Measurements from ENCODE around the gene ATP5F1A. TPM values are rescaled to one million over a fixed set of nuclear protein-coding genes. Genes with fewer than 3 reads are reported as not detected.
"Not testable (repeated sequence)": the region's sequence is repeated elsewhere in the genome, so short reads cannot be mapped to it uniquely, and the experiment has no call there.

Gene ATP5F1A
- total RNA-seq, 1 donor from 2014 or later = 1,034 TPM

DNA sequence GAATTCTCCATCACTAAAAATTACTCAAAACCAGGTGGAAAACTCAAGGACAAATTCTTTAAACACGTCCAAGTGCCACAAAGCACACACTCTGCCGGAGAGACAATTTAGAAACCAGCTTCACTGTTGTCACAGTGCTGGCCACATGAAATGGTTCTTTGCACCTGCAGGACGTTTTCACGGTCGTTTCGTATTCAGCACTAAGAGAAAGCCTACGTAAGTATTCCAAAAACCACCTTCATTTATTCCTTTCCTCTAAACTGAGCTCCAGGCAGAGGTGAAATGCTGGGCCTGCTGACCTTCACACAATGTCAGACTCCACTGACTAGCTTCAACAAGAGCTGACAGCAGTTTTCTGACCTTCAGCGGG, 680 bp downstream of the ATP5F1A start:
- Histone ChIP-seq H3K9me3 (ENCODE audit: low read depth) (no peaks in the 10 kb centered on the region), H3K27me3 (no peaks in the 10 kb centered on the region), H3K27ac (peak overlapping the region; percentile 77), H3K9ac (peak overlapping the region; percentile 75), H3K4me2 (peak overlapping the region; percentile 96), H3K4me1 (peaks cover 8% of the 10 kb centered on the region), H2AFZ (replicated peaks) (no peak overlapping the region), H3K36me3 (peaks cover 11% of the 10 kb centered on the region), H3K79me2 (ENCODE audit: low read depth) (peaks cover 57% of the 10 kb centered on the region), H3K4me3 (peak overlapping the region; percentile 82), H3F3A (ENCODE audit: low read depth) (peaks cover 12% of the 10 kb centered on the region), H4K20me1 (ENCODE audit: low read depth) (peaks cover 42% of the 10 kb centered on the region)
- Mint-ChIP-seq H3K36me3 (peaks cover 10% of the 10 kb centered on the region), H3K4me3 (peak overlapping the region; percentile 98), H3K27me3 (ENCODE audit: insufficient read depth, low read depth) (peaks cover 4% of the 10 kb centered on the region), H3K9me3 (no peaks in the 10 kb centered on the region), H3K27ac (peak overlapping the region; percentile 96), H3K4me1 (peaks cover 20% of the 10 kb centered on the region)
- no peak for DNase-seq (ENCODE audit: low spot score)
- no peak for TF ChIP-seq EZH2 (IDR thresholded peaks at IDR 0.05)
- TF ChIP-seq EZH2phosphoT487 (IDR thresholded peaks at IDR 0.05) = no peak
- TF ChIP-seq, protein P1, sequence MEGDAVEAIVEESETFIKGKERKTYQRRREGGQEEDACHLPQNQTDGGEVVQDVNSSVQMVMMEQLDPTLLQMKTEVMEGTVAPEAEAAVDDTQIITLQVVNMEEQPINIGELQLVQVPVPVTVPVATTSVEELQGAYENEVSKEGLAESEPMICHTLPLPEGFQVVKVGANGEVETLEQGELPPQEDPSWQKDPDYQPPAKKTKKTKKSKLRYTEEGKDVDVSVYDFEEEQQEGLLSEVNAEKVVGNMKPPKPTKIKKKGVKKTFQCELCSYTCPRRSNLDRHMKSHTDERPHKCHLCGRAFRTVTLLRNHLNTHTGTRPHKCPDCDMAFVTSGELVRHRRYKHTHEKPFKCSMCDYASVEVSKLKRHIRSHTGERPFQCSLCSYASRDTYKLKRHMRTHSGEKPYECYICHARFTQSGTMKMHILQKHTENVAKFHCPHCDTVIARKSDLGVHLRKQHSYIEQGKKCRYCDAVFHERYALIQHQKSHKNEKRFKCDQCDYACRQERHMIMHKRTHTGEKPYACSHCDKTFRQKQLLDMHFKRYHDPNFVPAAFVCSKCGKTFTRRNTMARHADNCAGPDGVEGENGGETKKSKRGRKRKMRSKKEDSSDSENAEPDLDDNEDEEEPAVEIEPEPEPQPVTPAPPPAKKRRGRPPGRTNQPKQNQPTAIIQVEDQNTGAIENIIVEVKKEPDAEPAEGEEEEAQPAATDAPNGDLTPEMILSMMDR (IDR thresholded peaks at IDR 0.05) = no peak

DNA sequence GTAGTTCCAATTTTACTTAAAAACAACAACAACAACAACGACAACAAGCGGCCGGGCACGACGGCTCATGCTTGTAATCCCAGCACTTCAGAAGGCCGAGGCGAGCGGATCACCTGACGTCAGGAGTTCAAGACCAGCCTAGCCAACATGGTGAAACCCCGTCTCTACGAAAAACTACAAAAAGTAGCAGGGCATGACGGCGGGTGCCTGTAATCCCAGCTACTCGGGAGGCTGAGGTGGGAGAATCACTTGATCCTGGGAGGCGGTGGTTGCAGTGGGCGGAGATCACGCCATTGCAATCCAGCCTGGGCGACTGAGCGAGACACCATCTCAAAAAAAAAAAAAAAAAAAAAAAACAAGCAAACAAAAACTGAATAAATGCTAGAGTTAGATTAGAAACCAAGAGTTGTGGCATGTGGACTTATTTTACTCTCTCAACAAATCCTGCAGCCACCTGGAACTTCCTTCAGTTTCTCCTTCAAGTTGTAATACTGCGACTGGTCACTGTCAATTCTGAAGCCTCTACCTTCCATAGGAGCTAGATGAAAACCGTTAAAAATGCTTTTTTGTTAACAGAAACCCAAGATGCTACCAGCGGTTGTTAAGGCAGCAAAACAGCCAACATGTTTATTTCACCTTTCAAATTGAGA, 1.3 kb downstream of the ATP5F1A start:
- peak overlapping the region; percentile 75 for H3K9ac ChIP-seq
- no peak overlapping the region for H3K27ac ChIP-seq
- no peak overlapping the region for H2AFZ ChIP-seq (replicated peaks)
- Mint-ChIP-seq H3K27me3 (ENCODE audit: insufficient read depth, low read depth) (peaks cover 4% of the 10 kb centered on the region), H3K9me3 (no peaks in the 10 kb centered on the region), H3K4me3 (peak overlapping the region; percentile 98), H3K36me3 (peaks cover 14% of the 10 kb centered on the region), H3K27ac (no peak overlapping the region), H3K4me1 (peaks cover 20% of the 10 kb centered on the region)
- H3F3A ChIP-seq (ENCODE audit: low read depth) = peaks cover 12% of the 10 kb centered on the region
- TF ChIP-seq EZH2 (IDR thresholded peaks at IDR 0.05) = no peak
- TF ChIP-seq EZH2phosphoT487 (IDR thresholded peaks at IDR 0.05) = no peak
- TF ChIP-seq, protein P1 (IDR thresholded peaks at IDR 0.05) = no peak
- peaks cover 42% of the 10 kb centered on the region for H4K20me1 ChIP-seq (ENCODE audit: low read depth)
- DNase-seq (ENCODE audit: low spot score) = no peak
- peak overlapping the region; percentile 96 for H3K4me2 ChIP-seq
- peaks cover 63% of the 10 kb centered on the region for H3K79me2 ChIP-seq (ENCODE audit: low read depth)
- peak overlapping the region; percentile 82 for H3K4me3 ChIP-seq
- no peaks in the 10 kb centered on the region for H3K9me3 ChIP-seq (ENCODE audit: low read depth)
- H3K36me3 ChIP-seq = peaks cover 11% of the 10 kb centered on the region
- H3K4me1 ChIP-seq = peaks cover 8% of the 10 kb centered on the region
- no peaks in the 10 kb centered on the region for H3K27me3 ChIP-seq

DNA sequence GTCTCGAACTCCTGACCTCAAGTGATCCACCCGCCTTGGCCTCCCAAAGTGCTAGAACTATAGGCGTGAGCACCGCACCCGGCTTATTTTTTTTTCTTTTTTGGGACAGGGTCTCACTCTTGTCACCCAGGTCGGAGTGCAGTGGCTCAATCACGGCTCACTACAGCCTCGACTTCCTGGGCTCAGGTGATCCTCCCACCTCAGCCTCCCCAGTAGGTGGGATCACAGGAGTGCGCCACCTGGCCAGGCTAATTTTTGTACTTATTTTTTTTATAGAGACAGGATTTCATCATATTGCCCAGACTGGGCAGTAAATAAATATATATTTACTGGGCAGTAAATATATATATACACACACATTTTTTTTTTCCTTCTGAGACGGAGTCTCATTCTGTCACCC, 2.6 kb downstream of the ATP5F1A start:
- H3K27ac ChIP-seq = no peak overlapping the region
- no peaks in the 10 kb centered on the region for H3K27me3 ChIP-seq
- Mint-ChIP-seq H3K27ac (no peak overlapping the region), H3K36me3 (peaks cover 27% of the 10 kb centered on the region), H3K9me3 (peaks cover 6% of the 10 kb centered on the region), H3K27me3 (ENCODE audit: insufficient read depth, low read depth) (peaks cover 4% of the 10 kb centered on the region), H3K4me3 (no peak overlapping the region), H3K4me1 (peaks cover 20% of the 10 kb centered on the region)
- H3K36me3 ChIP-seq = peaks cover 24% of the 10 kb centered on the region
- H4K20me1 ChIP-seq (ENCODE audit: low read depth) = peaks cover 42% of the 10 kb centered on the region
- H3K79me2 ChIP-seq (ENCODE audit: low read depth) = peaks cover 76% of the 10 kb centered on the region
- TF ChIP-seq EZH2phosphoT487 (IDR thresholded peaks at IDR 0.05) (no peak), EZH2 (IDR thresholded peaks at IDR 0.05) (no peak)
- TF ChIP-seq, protein P1 (IDR thresholded peaks at IDR 0.05) = no peak
- H2AFZ ChIP-seq (replicated peaks) = no peak overlapping the region
- H3F3A ChIP-seq (ENCODE audit: low read depth) = peaks cover 12% of the 10 kb centered on the region
- no peak overlapping the region for H3K4me3 ChIP-seq
- no peaks in the 10 kb centered on the region for H3K9me3 ChIP-seq (ENCODE audit: low read depth)
- no peak overlapping the region for H3K9ac ChIP-seq
- no peak for DNase-seq (ENCODE audit: low spot score)
- H3K4me1 ChIP-seq = peaks cover 8% of the 10 kb centered on the region
- no peak overlapping the region for H3K4me2 ChIP-seq

DNA sequence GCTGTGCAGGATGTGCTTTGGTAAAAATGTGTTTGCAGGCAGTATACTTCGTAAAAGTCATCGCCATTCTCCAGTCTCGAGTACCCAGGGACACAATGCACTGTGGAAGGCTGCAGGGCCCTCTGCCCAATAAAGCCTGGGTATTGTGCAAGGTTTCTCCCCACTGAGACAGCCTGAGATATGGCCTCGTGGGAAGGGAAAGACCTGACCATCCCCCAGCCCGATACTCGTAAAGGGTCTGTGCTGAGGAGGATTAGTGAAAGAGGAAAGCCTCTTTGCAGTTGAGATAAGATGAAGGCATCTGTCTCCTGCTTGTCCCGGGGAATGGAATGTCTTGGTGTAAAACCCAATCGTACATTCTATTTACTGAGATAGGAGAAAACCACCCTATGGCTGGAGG, 9.6 kb downstream of the ATP5F1A start:
- not testable (repeated sequence) for H3K4me2 ChIP-seq

More for the DNA sequence above, 9.6 kb downstream of the ATP5F1A start:
- H3K4me1 ChIP-seq; H3K4me1 Mint-ChIP-seq; H3F3A ChIP-seq (ENCODE audit: low read depth); H3K27me3 ChIP-seq; H2AFZ ChIP-seq (replicated peaks); H3K9ac ChIP-seq; H3K27ac ChIP-seq; H3K4me3 ChIP-seq; H3K27me3 Mint-ChIP-seq (ENCODE audit: insufficient read depth, low read depth); H4K20me1 ChIP-seq (ENCODE audit: low read depth); H3K4me3 Mint-ChIP-seq; H3K27ac Mint-ChIP-seq; H3K9me3 ChIP-seq (ENCODE audit: low read depth): not testable (repeated sequence)
- peaks cover 65% of the 10 kb centered on the region for H3K36me3 Mint-ChIP-seq
- DNase-seq (ENCODE audit: low spot score) = peak; percentile 4
- peaks cover 21% of the 10 kb centered on the region for H3K9me3 Mint-ChIP-seq
- Histone ChIP-seq H3K36me3 (peaks cover 68% of the 10 kb centered on the region), H3K79me2 (ENCODE audit: low read depth) (peaks cover 48% of the 10 kb centered on the region)

Data from neural progenitor cell (in vitro differentiated cells).